ENCODE measurements around the gene STK24. TPM values are rescaled to one million over a fixed set of nuclear protein-coding genes. Genes with fewer than 3 reads are reported as not detected.

The STK24 gene
- total and polyA plus RNA-seq, 2 of the 4 experiments (the other 2 are of a cell fraction): 29.2 to 43.4 TPM

DNA sequence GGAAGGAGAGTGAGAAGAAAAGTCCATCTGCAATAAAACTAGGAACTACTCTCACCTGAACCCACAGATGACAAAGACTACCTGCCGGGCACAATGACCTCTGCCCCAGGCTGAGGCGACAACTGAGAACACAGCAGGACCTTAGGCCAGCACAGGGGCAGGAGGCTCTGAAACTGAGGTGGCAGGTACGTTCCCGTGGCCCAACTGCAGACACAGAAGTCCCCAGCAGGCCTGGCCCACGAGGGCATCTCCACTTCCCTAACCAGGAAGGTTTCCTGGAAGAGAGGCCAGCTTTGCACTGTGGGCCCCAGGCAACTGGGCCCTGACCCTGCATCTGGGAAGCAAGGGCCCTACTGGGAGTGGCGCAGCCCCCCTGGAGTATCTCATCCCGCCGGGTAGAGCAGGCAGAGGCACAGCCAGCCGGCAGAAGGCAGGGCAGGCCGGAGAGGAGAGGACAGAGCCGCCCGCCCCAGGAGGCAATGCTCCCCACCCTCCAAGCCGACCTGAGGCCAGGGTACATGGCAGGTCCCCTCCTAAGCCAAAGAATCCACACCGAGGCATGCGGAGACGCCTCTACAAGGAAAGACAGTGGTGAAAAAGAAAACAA, 32.7 kb downstream of the STK24 start:
- ChIA-PET POLR2A (ENCODE audit: unreplicated experiment) (no interaction called here), CTCF (no interaction called here)
- H3K27ac ChIP-seq (ENCODE audit: insufficient read depth, low read length): no peak overlapping the region
- no TSS peak for BruUV-seq (replicated peaks)
- H3K4me3 ChIP-seq (ENCODE audit: insufficient read depth, low read depth, low read length): no peak overlapping the region
- H3K4ac ChIP-seq (ENCODE audit: low read depth, low read length): peak overlapping the region; percentile 12; the same call in 1 of the 2 replicates
- H3K27me3 ChIP-seq (ENCODE audit: control insufficient read depth, insufficient read depth, low read length): no peaks in the 10 kb centered on the region
- no peak overlapping the region for H3K14ac ChIP-seq (replicated peaks; ENCODE audit: low read depth, low read length)
- no peak overlapping the region for H3K18ac ChIP-seq (ENCODE audit: low read depth, low read length)
- peaks cover 27 to 83% of the 10 kb centered on the region in 2 experiments for H3K79me1 ChIP-seq (ENCODE audit: low read depth in 1 of 2, low read length in 2 of 2)
- H3K4me2 ChIP-seq (ENCODE audit: low read depth, low read length): no peak overlapping the region
- H4K5ac ChIP-seq (ENCODE audit: low read depth, low read length): no peak overlapping the region
- H2BK120ac ChIP-seq (ENCODE audit: low read depth, low read length): no peak overlapping the region
- no peak overlapping the region for H4K91ac ChIP-seq (ENCODE audit: insufficient read depth, low read depth, low read length)
- no peak overlapping the region for H2AFZ ChIP-seq (replicated peaks; ENCODE audit: low read length, poor library complexity)
- H3K36me3 ChIP-seq (ENCODE audit: control insufficient read depth, insufficient read depth, low read length): no peaks in the 10 kb centered on the region
- H3K23ac ChIP-seq (ENCODE audit: low read depth, low read length): 0 out of 2 replicates have a peak overlapping the region, but pooled peaks have one; percentile 7
- TF ChIP-seq BHLHE40 (IDR thresholded peaks at IDR 0.05; ENCODE audit: low read depth, low read length) (no peak), POLR2A (IDR thresholded peaks at IDR 0.05; ENCODE audit: low read depth, low read length) (no peak), MAZ (IDR thresholded peaks at IDR 0.05; ENCODE audit: borderline replicate concordance, low read depth, low read length) (no peak), NFE2L2 (IDR thresholded peaks at IDR 0.05; ENCODE audit: low read depth, low read length) (no peak), USF2 (IDR thresholded peaks at IDR 0.05; ENCODE audit: low read depth, low read length) (no peak), CEBPB (IDR thresholded peaks at IDR 0.05; ENCODE audit: low read depth, low read length) (no peak), MAFK (IDR thresholded peaks at IDR 0.05; ENCODE audit: low read depth, low read length) (no peak), FOS (IDR thresholded peaks at IDR 0.05; ENCODE audit: low read depth, low read length) (no peak), RCOR1 (IDR thresholded peaks at IDR 0.05; ENCODE audit: insufficient replicate concordance, low read length) (no peak), SMC3 (IDR thresholded peaks at IDR 0.05; ENCODE audit: low read depth, low read length) (no peak), CHD1 (IDR thresholded peaks at IDR 0.05; ENCODE audit: low read depth, low read length) (no peak), RAD21 (IDR thresholded peaks at IDR 0.05; ENCODE audit: low read length) (no peak), MXI1 (IDR thresholded peaks at IDR 0.05; ENCODE audit: borderline replicate concordance, low read depth, low read length) (no peak), RFX5 (IDR thresholded peaks at IDR 0.05; ENCODE audit: low read depth, low read length) (no peak)
- TF ChIP-seq, protein P1, sequence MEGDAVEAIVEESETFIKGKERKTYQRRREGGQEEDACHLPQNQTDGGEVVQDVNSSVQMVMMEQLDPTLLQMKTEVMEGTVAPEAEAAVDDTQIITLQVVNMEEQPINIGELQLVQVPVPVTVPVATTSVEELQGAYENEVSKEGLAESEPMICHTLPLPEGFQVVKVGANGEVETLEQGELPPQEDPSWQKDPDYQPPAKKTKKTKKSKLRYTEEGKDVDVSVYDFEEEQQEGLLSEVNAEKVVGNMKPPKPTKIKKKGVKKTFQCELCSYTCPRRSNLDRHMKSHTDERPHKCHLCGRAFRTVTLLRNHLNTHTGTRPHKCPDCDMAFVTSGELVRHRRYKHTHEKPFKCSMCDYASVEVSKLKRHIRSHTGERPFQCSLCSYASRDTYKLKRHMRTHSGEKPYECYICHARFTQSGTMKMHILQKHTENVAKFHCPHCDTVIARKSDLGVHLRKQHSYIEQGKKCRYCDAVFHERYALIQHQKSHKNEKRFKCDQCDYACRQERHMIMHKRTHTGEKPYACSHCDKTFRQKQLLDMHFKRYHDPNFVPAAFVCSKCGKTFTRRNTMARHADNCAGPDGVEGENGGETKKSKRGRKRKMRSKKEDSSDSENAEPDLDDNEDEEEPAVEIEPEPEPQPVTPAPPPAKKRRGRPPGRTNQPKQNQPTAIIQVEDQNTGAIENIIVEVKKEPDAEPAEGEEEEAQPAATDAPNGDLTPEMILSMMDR (conservative IDR thresholded peaks at IDR 0.05; ENCODE audit: low read depth, low read length): no peak
- TF ChIP-seq, protein P2, sequence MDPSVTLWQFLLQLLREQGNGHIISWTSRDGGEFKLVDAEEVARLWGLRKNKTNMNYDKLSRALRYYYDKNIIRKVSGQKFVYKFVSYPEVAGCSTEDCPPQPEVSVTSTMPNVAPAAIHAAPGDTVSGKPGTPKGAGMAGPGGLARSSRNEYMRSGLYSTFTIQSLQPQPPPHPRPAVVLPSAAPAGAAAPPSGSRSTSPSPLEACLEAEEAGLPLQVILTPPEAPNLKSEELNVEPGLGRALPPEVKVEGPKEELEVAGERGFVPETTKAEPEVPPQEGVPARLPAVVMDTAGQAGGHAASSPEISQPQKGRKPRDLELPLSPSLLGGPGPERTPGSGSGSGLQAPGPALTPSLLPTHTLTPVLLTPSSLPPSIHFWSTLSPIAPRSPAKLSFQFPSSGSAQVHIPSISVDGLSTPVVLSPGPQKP (IDR thresholded peaks at IDR 0.05; ENCODE audit: borderline replicate concordance, low read depth, low read length): no peak
- H3K4me1 ChIP-seq (ENCODE audit: control insufficient read depth, insufficient read depth, low read length): peaks cover 37% of the 10 kb centered on the region
- peaks cover 64% of the 10 kb centered on the region for H4K20me1 ChIP-seq (ENCODE audit: insufficient read depth, low read length)
- in situ Hi-C loops (cut with MboI; ENCODE audit: low sequenced_read_pairs) (no loop called here), dilution Hi-C loops (cut with HindIII; ENCODE audit: low sequenced_read_pairs, unreplicated experiment) (no loop called here), intact Hi-C loops (cut with micrococcal nuclease) (no loop called here)
- no peak for DNase-seq
- WGBS, 2 experiments (ENCODE audit: extremely low coverage in 2 of 2, insufficient read length in 1 of 2): 60% methylated on average over 1 of the region's 16 CpGs; no CpG with 5 or more reads in 1 of the 2 experiments
- H4K8ac ChIP-seq (ENCODE audit: low read depth in 2 of 2, low read length in 2 of 2): peak overlapping the region in 1 of 2 experiments; percentile 30; a peak in 1 of 4 replicates
- H2BK5ac ChIP-seq (ENCODE audit: low read depth, low read length, poor library complexity, severe bottlenecking): peak overlapping the region; percentile 14
- no peak overlapping the region for H3K9ac ChIP-seq (ENCODE audit: low read depth, low read length)
- H3K9me1 ChIP-seq (ENCODE audit: insufficient read depth, low read length): peaks cover 42% of the 10 kb centered on the region
- H2BK20ac ChIP-seq (ENCODE audit: low read depth, low read length): no peak overlapping the region
- H2BK15ac ChIP-seq (ENCODE audit: low read depth, low read length): no peak overlapping the region
- H3K56ac ChIP-seq (ENCODE audit: extremely low read depth, insufficient read depth, low read length): no peak overlapping the region
- ATAC-seq (ENCODE audit: low read depth): no peak
- no peak overlapping the region for H2AK9ac ChIP-seq (replicated peaks; ENCODE audit: low read depth, low read length, poor library complexity)
- H2AK5ac ChIP-seq (ENCODE audit: low read depth, low read length): peak overlapping the region; percentile 60; the same call in 1 of the 2 replicates
- H3K9me3 ChIP-seq (ENCODE audit: control insufficient read depth, insufficient read depth, low read length): peaks cover under 1% of the 10 kb centered on the region
